D341Med (cell line): ENCODE data around the gene CCDC187.
"Not testable (repeated sequence)": the region's sequence is repeated elsewhere in the genome, so short reads cannot be mapped to it uniquely, and the experiment has no call there.

Experiments
- DNase-seq: peaks from one replicate; pipeline ENCODE4 v3.0.0; 2012; ENCODE audit warnings: low spot score

Gene CCDC187

DNA sequence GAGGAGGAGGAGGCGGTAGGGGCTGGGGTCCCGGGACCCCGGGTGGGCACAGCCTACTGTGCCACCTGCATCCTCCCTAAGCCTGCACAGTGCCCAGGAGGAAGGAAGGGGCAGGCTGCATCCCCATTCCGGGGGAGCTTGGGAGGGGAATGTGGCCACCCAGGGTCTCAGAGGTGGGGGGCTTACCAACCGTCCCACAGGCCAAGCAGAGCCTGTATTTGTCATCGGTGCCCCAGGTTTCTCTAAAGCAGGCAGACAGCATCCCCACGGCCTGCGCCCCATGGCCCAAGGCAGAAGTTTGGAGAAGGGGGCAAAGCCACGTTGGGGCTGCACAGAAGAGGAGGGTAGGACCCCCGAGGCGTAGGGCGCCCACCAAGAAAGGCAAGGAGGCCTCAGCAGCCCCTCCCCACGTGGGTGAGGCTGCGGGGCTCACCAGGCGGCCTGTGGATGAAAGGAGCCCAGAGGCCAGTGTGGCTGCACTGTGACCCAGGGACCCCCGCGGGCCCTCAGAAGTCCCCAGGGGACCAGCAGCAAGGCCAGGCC lies 22.9 kb upstream of the CCDC187 start:
- no peak for DNase-seq

DNA sequence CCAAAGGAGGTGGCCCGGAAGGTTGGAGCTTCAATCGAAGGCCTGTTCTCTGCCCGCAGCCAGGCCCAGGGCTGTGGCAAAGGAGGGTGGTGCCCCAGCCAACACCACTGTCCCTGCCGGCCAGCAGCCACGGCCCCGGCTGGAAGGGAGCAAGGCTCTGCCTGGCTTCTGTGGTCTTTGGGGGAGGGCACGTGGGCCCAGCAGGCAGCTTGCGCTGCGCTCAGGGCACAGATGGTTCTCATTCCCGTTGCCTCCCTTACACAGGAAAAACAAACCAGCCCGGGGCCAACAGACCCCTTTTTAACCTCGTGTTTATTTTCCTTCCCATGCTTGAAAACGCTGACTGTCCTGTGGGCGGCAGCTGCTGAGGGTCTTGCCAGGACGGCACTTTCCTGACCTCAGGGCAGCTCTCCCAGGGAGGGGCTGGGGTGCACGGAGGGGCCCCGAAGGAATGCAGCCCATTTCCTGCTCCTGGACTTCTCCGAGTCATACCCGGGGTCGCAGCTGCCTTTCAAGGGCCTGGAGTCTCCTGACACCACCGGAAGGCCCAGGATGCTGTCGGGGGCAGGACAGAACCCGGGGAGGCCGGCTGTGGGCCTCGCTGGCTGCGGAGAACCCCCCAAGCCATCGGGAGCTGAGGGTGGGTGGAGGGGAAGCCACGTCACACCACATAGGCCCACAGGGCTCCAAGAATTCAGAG lies 22.3 kb upstream of the CCDC187 start:
- DNase-seq = no peak

DNA sequence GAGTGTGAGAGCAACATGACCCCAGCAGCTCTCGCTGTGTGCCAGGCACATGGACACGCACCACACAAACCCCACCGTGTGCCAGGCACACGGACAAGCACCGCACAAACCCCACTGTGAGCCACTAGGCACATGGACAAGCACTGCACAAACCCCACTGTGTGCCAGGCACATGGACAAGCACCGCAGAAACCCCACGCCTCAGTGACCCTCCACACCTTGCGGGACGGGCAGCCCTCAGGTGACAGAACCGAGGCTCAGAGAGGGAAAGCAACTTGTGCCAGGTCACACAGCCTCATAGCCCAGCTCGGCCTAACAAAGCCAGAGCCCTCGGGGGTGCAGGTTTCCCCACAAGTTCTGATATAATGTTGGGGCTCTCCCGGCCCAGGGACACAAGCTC lies 21.5 kb upstream of the CCDC187 start:
- no peak for DNase-seq

DNA sequence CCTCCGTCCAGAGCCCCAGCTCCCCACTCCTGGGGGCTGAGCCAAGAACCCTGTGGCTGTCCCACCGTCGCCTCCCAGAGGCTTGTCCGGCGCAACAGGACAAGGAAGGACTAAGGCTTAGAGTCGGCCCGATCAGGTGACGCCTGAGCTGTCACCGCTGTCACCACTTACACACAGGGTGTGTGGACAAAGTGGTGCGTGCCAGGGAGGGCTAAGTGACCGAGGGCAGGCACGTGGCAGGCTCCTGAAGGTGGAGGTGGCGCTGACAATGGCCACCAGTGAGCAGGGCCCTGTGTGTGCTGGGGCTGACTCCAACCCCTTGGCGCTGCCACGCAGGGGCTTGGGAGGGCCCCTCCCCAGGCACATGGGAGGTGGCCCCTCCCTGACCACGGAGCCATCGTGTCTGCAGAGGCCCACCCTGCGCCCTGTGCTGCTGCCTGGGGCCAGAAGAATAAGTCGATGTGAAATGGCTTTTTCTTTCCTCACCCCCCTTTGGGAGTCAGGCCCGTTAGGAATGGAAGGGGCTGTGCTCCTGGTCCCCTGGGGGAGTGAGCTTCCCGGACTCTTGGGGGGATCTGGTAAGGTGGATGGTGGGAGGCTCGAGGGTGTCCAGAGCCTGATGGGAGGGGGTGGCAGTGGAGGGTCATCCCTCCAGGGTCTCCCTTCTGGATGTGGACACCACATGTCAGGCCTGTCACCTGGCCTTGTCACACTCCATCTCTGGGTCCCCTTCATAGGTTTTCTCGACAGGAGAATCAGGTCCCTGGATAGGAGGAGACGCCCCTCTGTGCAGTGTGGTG lies 20.8 kb upstream of the CCDC187 start:
- DNase-seq = no peak

- DNase-seq = no peak
Observed at GRCh38 chr9:136323371-136323789, 19.5 kb upstream of the CCDC187 start.

DNA sequence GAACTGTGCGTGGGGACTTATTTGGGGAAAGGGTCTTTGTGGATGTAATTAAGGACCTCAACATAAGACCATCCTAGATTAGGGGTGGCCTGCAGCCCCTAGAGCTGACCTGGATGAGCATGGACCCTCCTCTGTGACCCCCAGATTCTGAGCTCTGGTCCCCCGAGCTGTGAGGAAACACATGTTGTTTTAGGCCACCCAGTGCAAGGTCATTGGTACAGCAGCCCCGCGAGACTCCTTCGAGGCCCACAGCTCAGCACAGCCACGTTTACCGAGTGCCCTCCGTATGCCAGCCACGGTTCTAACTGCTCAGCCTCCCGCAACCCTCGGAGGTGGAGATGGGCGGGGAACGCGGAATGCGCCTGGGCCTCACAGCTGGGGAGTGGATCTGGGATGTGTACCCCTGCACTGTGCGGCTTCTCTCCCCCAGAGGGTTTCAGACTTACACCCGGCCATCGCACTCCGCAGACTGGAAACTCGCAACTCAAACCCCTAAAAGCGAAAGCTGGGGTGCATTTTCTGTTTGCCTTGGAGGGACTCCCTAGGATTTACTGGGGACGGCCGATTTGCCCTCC lies 18.9 kb upstream of the CCDC187 start:
- DNase-seq = no peak

- DNase-seq = no peak
Observed at GRCh38 chr9:136321561-136321960, 17.7 kb upstream of the CCDC187 start.

DNA sequence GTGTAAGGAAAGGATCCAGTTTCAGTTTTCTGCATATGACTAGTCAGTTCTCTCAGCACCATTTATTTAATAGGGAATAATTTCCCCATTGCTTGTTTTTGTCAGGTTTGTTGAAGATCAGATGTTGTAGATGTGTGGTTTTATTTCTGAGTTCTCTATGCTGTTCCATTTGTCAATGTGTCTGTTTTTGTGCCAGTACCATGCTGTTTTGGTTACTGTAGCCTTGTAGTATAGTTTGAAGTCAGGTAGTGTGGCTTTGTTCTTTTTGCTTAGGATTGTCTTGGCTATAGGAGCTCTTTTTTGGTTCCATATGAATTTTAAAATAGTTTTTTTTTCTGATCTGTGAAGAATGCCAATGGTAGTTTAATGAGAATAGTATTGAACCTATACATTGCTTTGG lies 17.1 kb upstream of the CCDC187 start:
- DNase-seq = not testable (repeated sequence)

- DNase-seq = not testable (repeated sequence)
Observed at GRCh38 chr9:136319955-136320354, 16.1 kb upstream of the CCDC187 start.

- not testable (repeated sequence) for DNase-seq
Observed at GRCh38 chr9:136319244-136319643, 15.3 kb upstream of the CCDC187 start.

- no peak for DNase-seq
Observed at GRCh38 chr9:136318776-136319241, 14.9 kb upstream of the CCDC187 start.

DNA sequence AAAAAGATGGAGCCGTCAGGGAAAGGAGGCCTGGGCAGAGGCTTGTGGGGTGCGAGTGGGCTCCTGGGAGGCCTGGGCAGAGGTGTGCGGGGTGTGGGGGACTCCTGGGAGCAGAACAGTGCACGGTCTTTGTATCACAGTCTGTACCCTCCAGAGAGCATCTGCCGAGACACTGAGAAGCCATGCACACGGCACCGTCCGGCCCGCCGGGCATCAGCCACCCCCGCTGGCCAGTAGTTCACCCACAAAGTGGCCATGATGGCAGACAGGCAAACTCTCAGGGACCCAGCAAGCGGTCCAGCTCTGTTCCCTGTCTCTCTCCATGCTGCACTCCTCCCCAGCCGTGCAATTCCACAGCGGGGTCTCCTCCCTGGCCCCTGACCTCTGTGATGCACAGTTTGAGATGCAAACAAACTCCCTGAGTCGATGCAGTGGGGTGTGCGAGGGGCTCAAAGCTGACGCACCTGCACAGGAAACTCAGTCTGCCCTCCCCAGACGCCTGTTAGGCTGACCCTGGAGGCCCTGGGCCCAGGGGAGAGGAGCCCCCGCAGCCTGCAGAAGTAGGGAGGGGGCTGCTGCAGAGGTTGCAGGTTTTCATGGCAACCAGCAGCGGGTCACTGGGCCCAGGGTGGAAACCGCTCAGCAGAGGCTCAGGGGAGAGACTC lies 14.3 kb upstream of the CCDC187 start:
- DNase-seq = no peak

DNA sequence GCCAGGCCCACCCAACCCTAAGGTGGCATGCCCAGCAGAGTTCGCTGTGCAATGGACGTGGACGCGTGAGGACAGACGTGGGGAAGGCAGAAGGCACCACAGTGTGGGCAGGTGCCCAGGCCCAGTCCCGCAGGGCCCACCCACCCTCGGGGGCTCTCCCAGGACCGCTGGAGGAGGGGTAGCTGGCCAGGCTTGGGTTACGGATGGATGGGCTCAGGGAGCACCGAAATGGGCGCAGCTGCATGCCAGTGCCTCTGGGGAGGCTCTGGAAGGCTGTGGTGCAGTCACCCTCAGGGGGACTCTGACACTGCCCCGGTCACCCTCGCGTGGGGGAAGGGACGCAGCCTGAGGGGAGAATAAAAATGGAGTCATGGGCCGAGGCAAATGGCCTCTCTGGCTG lies 13.8 kb upstream of the CCDC187 start:
- DNase-seq = no peak

DNA sequence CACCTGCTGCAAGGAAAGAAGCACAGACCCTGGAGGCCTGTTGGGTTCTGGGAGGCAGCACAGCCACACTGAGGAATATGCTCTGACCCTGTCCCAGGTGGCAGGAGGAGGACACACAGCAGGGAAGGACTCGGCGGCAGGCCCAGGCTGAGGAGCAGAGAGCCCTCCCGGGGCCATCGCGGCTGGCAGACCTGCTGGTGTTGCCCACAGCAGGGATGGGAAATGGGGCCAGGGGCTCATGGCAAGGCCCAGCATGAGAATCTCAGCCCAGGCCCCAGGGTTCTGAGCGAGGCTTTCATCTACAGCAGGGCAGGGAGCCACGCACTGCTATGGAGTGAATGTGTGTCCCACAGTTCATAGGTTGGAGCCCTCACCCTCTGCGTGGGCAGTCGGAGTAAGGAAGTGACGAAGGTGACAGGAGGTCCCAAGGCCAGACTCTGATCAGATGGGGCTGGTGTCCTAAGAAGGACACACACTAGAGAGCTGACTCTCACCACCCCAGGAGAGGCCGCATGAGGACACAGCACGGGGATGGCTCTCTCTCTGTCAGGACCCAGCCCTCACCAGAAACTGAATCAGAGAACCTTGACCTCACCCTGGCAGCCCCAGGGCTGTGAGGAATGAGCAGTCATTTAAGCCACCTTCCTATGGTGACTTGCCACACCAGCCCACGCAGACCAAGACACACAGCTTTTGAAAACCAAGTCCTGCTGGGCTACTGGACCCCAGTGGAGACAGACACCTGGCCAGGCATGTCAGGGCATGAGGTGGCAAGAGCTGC lies 13.2 kb upstream of the CCDC187 start:
- no peak for DNase-seq

DNA sequence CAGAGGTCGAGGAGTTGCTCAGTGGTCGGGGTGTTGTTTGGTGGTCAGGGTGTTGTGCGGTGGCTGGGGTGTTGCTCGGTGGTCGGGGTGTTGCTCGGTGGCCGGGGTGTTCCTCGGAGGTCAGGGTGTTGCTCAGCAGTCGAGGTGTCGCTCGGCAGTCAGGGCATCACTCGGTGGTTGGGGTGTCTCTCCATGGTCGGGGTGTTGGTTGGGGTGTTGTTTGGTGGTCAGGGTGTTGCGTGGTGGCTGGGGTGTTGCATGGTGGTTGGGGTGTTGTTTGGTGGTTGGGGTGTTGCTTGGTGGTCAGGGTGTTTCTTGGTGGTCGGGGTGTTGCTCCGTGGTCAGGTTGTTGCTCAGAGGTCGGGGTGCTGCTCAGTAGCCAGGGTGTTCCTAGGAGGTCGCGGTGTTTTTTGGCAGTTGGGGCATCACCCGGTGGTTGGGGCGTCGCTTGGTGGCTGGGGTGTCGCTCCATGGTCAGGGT lies 12.4 kb upstream of the CCDC187 start:
- DNase-seq = no peak

DNA sequence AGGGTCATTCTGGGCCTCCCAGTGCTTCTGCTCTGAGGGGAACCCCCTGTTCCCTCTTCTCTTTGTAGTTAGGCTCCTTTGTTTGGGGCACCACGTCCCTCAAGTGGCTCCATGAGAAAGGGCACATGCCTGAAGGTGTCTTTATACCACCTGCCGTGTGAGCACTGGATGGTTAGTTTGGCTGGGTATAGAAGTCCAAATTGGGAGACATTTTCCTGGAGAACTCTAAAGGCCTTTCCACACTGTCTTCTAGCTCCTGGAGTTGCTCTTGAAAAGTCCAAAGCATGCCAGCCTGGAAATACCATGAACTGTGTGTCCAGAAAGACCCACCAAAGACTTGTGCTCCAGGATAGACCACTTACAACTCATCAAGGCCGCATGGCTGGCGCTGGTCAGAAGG lies 11.1 kb upstream of the CCDC187 start:
- DNase-seq = no peak

DNA sequence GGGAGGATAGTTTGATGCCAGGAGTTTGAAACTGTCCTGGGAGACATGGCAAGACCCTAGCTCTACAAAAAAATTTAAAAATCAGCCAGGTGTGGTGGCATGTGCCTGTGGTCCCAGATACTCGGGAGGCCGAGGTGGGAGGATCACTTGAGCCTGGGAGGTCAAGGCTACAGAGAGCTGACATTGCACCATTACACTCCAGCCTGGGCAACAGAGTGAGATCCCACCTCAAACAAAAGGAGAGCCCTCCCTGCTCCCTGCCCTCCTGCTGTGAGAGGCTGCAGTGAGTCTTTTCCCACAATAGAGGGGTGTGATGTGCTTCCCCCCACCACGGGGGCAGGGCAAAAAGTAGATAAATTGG lies 10.1 kb upstream of the CCDC187 start:
- no peak for DNase-seq

GRCh38 chr9:136313111-136314055 lies 9.5 kb upstream of the CCDC187 start:
- DNase-seq = no peak

- peak; percentile 88 for DNase-seq
Observed at GRCh38 chr9:136312436-136312835, 8.5 kb upstream of the CCDC187 start.

- DNase-seq = no peak
Observed at GRCh38 chr9:136312009-136312375, 8.1 kb upstream of the CCDC187 start.
